ENCODE measurements around the gene SYT8. TPM values are rescaled to one million over a fixed set of nuclear protein-coding genes. Genes with fewer than 3 reads are reported as not detected.

The SYT8 gene
- total RNA-seq, 1 donor from 2014 or later: 1.2 TPM

- Histone ChIP-seq H3K4me1 (peaks cover 94% of the 10 kb centered on the region), H3K36me3 (no peaks in the 10 kb centered on the region), H3K9me3 (no peaks in the 10 kb centered on the region), H3K4me3 (peak overlapping the region; percentile 11 to 17), H3K27ac (peak overlapping the region; percentile 96), H3K27me3 (no peaks in the 10 kb centered on the region)
- intact Hi-C loops (cut with DNase I): no loop called here
- peak in 1 of 2 donors; percentile 50 for TF ChIP-seq POLR2AphosphoS5 (IDR thresholded peaks at IDR 0.05; ENCODE audit: insufficient read depth in 1 of 2, low read depth in 1 of 2)
- no peak for TF ChIP-seq POLR2A (IDR thresholded peaks at IDR 0.05)
- TF ChIP-seq CTCF (IDR thresholded peaks at IDR 0.05): peak; percentile 2 to 51 (median 23)
- DNase-seq (ENCODE audit: extremely low spot score in 2 of 2): no peak
These were observed 41.7 kb downstream of the SYT8 start for GRCh38 chr11:1876361-1877063.

- peak overlapping the region; percentile 96 for H3K27ac ChIP-seq
- intact Hi-C loops (cut with DNase I): no loop called here
- TF ChIP-seq CTCF (IDR thresholded peaks at IDR 0.05): no peak
- no peak for TF ChIP-seq POLR2A (IDR thresholded peaks at IDR 0.05)
- TF ChIP-seq POLR2AphosphoS5 (IDR thresholded peaks at IDR 0.05; ENCODE audit: insufficient read depth in 1 of 2, low read depth in 1 of 2): no peak
These were observed 42.7 kb downstream of the SYT8 start for GRCh38 chr11:1877211-1878136.

GRCh38 chr11:1878137-1879031 is 43.6 kb downstream of the SYT8 start:
- H3K36me3 ChIP-seq: peaks cover 0 to 2% of the 10 kb centered on the region in 2 donors
- DNase-seq (ENCODE audit: extremely low spot score in 2 of 2): no peak
- TF ChIP-seq POLR2AphosphoS5 (IDR thresholded peaks at IDR 0.05; ENCODE audit: insufficient read depth in 1 of 2, low read depth in 1 of 2): no peak
- TF ChIP-seq POLR2A (IDR thresholded peaks at IDR 0.05): no peak
- intact Hi-C loops (cut with DNase I): no loop called here
- H3K4me3 ChIP-seq: no peak overlapping the region
- no peaks in the 10 kb centered on the region for H3K27me3 ChIP-seq
- H3K4me1 ChIP-seq: peaks cover 91% of the 10 kb centered on the region
- H3K27ac ChIP-seq: peak overlapping the region; percentile 96
- no peaks in the 10 kb centered on the region for H3K9me3 ChIP-seq

More at GRCh38 chr11:1877211-1878136, 42.7 kb downstream of the SYT8 start:
- no peaks in the 10 kb centered on the region for H3K36me3 ChIP-seq
- peaks cover 94% of the 10 kb centered on the region for H3K4me1 ChIP-seq
- H3K4me3 ChIP-seq: peak overlapping the region in 1 of 2 donors; percentile 17
- H3K27me3 ChIP-seq: no peaks in the 10 kb centered on the region
- no peaks in the 10 kb centered on the region for H3K9me3 ChIP-seq
- no peak for DNase-seq (ENCODE audit: extremely low spot score in 2 of 2)

- peaks cover 0 to 12% of the 10 kb centered on the region in 2 donors for H3K36me3 ChIP-seq
- no peak overlapping the region for H3K4me3 ChIP-seq
- peaks cover 86% of the 10 kb centered on the region for H3K4me1 ChIP-seq
- intact Hi-C loops (cut with DNase I): no loop called here
- H3K9me3 ChIP-seq: no peaks in the 10 kb centered on the region
- peak overlapping the region; percentile 96 for H3K27ac ChIP-seq
- DNase-seq (ENCODE audit: extremely low spot score in 2 of 2): no peak
- TF ChIP-seq POLR2AphosphoS5 (IDR thresholded peaks at IDR 0.05; ENCODE audit: insufficient read depth in 1 of 2, low read depth in 1 of 2) (no peak), POLR2A (IDR thresholded peaks at IDR 0.05) (no peak), CTCF (IDR thresholded peaks at IDR 0.05) (no peak)
- no peaks in the 10 kb centered on the region for H3K27me3 ChIP-seq
These were observed 44.7 kb downstream of the SYT8 start for GRCh38 chr11:1879342-1879940.

All from vagina (tissue), 2 donors.